Measurements from ENCODE around the gene POLDIP2.

- no peak for TF ChIP-seq POLR2AphosphoS5 (IDR thresholded peaks at IDR 0.05; ENCODE audit: insufficient read depth, low read depth, low read length)
- TF ChIP-seq CTCF (IDR thresholded peaks at IDR 0.05; ENCODE audit: extremely low read depth in 1 of 2, insufficient read depth in 1 of 2, low read depth in 1 of 2, low read length in 2 of 2), result no peak
- TF ChIP-seq EZH2 (IDR thresholded peaks at IDR 0.05; ENCODE audit: borderline replicate concordance, low read depth, low read length, severe bottlenecking), result no peak
Measured at GRCh38 chr17:28386391-28386790, 29.1 kb upstream of the POLDIP2 start.

Measured in endothelial cell of umbilical vein (primary cell).